ENCODE results near the gene ESRP2.

Gene ESRP2

DNA sequence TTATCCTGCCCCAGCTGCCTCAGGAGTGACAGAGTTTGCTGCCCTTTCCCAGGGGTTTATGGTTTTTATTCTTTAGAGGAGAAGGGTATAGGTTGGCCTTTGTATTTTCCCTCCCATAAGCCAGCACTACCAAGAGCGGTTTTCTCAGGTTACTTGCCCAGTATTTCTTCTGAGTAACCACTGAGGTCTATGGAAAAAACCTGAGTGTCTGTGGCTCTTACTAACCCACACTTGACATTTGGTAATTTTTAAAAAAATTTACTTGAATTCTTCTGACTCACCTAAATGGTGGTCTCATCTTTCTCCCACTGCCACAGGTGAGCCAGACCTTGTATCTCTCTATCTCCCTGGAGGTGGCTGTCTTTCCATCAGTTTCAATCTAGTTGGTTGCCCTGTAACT is 34.4 kb upstream of the ESRP2 start:
- TF ChIP-seq RAD21 (IDR thresholded peaks at IDR 0.05; ENCODE audit: low read depth) = no peak
- TF ChIP-seq EGR1 (IDR thresholded peaks at IDR 0.05) = no peak
- TF ChIP-seq, protein P1, sequence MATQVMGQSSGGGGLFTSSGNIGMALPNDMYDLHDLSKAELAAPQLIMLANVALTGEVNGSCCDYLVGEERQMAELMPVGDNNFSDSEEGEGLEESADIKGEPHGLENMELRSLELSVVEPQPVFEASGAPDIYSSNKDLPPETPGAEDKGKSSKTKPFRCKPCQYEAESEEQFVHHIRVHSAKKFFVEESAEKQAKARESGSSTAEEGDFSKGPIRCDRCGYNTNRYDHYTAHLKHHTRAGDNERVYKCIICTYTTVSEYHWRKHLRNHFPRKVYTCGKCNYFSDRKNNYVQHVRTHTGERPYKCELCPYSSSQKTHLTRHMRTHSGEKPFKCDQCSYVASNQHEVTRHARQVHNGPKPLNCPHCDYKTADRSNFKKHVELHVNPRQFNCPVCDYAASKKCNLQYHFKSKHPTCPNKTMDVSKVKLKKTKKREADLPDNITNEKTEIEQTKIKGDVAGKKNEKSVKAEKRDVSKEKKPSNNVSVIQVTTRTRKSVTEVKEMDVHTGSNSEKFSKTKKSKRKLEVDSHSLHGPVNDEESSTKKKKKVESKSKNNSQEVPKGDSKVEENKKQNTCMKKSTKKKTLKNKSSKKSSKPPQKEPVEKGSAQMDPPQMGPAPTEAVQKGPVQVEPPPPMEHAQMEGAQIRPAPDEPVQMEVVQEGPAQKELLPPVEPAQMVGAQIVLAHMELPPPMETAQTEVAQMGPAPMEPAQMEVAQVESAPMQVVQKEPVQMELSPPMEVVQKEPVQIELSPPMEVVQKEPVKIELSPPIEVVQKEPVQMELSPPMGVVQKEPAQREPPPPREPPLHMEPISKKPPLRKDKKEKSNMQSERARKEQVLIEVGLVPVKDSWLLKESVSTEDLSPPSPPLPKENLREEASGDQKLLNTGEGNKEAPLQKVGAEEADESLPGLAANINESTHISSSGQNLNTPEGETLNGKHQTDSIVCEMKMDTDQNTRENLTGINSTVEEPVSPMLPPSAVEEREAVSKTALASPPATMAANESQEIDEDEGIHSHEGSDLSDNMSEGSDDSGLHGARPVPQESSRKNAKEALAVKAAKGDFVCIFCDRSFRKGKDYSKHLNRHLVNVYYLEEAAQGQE (IDR thresholded peaks at IDR 0.05; ENCODE audit: low read depth) = no peak
- no peak for TF ChIP-seq CREB1 (IDR thresholded peaks at IDR 0.05; ENCODE audit: low read depth)
- TF ChIP-seq ZBTB7A (IDR thresholded peaks at IDR 0.05; ENCODE audit: low read depth) = no peak
- TF ChIP-seq, protein P2, sequence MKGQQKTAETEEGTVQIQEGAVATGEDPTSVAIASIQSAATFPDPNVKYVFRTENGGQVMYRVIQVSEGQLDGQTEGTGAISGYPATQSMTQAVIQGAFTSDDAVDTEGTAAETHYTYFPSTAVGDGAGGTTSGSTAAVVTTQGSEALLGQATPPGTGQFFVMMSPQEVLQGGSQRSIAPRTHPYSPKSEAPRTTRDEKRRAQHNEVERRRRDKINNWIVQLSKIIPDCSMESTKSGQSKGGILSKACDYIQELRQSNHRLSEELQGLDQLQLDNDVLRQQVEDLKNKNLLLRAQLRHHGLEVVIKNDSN (IDR thresholded peaks at IDR 0.05) = no peak
- TF ChIP-seq, protein P3, sequence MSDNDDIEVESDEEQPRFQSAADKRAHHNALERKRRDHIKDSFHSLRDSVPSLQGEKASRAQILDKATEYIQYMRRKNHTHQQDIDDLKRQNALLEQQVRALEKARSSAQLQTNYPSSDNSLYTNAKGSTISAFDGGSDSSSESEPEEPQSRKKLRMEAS (IDR thresholded peaks at IDR 0.05) = no peak
- no peak for TF ChIP-seq TCF12 (IDR thresholded peaks at IDR 0.05; ENCODE audit: low read depth)
- TF ChIP-seq CEBPB (IDR thresholded peaks at IDR 0.05) = no peak
- no peak for TF ChIP-seq EP300 (IDR thresholded peaks at IDR 0.05; ENCODE audit: borderline replicate concordance)

DNA sequence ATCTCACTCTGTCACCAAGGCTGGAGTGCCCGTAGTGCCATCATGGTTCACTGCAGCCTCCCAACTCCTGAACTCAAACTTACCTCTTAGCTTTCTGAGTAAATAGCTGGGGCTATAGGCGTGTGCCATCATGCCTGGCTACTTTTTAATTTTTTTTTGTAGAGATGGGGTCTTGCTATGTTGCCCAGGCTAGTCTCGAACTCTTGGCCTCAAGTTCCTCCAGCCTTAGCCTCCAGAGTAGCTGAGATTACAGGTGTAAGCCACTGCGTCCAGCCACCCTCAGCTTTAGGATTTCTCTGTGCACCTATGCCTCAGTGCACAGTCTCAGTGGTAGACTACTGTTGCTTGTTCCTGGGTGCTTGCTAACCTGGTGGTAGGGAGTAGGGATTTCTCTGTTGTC is 33.9 kb upstream of the ESRP2 start:
- TF ChIP-seq ZBTB7A (IDR thresholded peaks at IDR 0.05; ENCODE audit: low read depth) = no peak
- no peak for TF ChIP-seq RAD21 (IDR thresholded peaks at IDR 0.05; ENCODE audit: low read depth)
- TF ChIP-seq, protein P2 (IDR thresholded peaks at IDR 0.05) = no peak
- TF ChIP-seq, protein P3 (IDR thresholded peaks at IDR 0.05) = no peak
- no peak for TF ChIP-seq TAF1 (IDR thresholded peaks at IDR 0.05; ENCODE audit: low read depth)
- no peak for TF ChIP-seq FOXM1 (IDR thresholded peaks at IDR 0.05; ENCODE audit: borderline replicate concordance, low read depth)
- no peak for TF ChIP-seq YY1 (IDR thresholded peaks at IDR 0.05; ENCODE audit: low read depth)
- TF ChIP-seq TCF12 (IDR thresholded peaks at IDR 0.05; ENCODE audit: low read depth) = no peak
- TF ChIP-seq CEBPB (IDR thresholded peaks at IDR 0.05) = no peak
- TF ChIP-seq EGR1 (IDR thresholded peaks at IDR 0.05) = no peak
- no peak for TF ChIP-seq EP300 (IDR thresholded peaks at IDR 0.05; ENCODE audit: borderline replicate concordance)
- TF ChIP-seq, protein P1 (IDR thresholded peaks at IDR 0.05; ENCODE audit: low read depth) = no peak
- no peak for TF ChIP-seq TEAD4 (IDR thresholded peaks at IDR 0.05)

DNA sequence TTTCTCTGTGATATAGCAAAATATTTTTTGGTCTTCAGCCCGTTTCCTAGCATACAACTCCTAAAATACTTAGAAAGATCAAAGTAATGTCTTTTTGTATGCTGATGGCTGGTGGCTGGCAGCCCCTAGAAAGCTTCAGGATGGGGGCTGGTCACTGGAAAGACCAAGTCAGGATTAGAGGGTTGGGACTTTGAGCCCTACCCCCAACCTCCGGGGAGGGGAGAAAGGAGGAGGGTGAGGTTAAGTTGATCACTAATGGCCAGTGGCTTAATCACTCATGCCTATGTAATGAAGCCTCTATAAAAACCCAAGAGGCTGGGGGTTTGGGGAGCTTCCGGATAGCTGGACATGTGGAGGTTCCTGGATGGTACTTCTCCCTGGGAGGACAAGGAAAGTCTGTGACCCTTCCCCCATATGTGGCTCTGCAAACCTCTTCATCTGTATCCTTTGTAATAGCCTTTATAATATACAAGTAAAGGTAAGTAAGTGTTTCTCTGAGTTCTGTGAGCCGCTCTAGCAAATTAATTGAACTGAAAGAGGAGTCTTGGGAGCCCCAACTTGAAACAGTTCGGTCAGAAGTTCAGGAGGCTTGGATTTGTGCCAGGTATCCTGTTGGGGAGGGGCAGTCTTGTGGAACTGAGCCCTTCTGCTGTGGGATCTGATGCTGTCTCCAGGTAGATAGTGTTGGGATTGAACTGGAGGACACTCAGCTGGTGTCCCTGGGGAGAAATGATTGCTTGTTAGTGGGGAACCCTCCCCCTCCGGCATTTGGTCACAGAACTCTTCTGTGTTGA is 31.9 kb upstream of the ESRP2 start:
- TF ChIP-seq RAD21 (IDR thresholded peaks at IDR 0.05; ENCODE audit: low read depth) (no peak), ZBTB7A (IDR thresholded peaks at IDR 0.05; ENCODE audit: low read depth) (no peak), EP300 (IDR thresholded peaks at IDR 0.05; ENCODE audit: borderline replicate concordance) (no peak), TCF12 (IDR thresholded peaks at IDR 0.05; ENCODE audit: low read depth) (no peak), NFIC (IDR thresholded peaks at IDR 0.05) (peak; percentile 72)

DNA sequence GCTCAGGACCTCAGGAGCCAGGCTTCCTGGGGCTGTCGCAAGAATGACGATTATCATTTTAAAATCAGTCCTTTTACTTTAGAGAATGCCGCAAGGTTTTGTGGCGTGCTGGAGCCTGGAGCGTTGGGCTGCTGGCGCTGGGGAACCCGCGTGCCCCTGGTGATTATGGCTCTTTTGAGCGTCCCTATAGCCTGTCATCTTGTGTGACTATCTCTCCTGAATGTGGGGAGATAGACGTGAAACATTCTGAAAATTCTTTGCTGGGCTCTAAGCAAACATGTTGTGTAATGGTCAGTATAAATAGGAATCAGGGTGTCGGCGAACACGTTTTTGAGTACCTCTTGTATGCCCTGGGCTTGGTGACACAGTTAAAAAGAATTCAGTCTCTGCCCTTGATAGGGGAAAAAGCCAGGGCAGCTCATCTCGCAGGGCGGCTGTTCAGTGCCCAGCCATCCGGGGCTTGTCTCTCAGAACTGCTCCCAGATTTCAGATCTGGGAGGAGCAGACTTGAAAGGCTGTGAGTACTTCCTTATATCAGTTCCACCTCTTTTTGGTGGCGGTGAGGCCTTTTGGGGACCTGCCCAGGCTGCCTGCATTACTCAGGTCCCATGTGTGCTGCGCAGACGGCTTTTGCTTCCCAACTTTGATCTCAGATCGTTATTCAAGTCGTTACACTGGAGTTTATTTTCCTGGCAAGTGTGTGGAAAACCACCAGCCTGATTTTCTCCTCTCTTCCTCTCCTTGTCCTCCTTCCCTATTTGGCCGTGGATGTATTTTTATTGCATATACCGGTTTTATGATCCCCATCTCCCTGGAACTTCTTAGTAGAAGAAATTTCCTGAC is 29.4 kb upstream of the ESRP2 start:
- 0 out of 2 replicates have a peak, but pooled peaks have one; percentile 31 for TF ChIP-seq TEAD4 (IDR thresholded peaks at IDR 0.05)
- no peak; the same call in 1 of the 2 replicates for TF ChIP-seq TAF1 (IDR thresholded peaks at IDR 0.05; ENCODE audit: low read depth)

DNA sequence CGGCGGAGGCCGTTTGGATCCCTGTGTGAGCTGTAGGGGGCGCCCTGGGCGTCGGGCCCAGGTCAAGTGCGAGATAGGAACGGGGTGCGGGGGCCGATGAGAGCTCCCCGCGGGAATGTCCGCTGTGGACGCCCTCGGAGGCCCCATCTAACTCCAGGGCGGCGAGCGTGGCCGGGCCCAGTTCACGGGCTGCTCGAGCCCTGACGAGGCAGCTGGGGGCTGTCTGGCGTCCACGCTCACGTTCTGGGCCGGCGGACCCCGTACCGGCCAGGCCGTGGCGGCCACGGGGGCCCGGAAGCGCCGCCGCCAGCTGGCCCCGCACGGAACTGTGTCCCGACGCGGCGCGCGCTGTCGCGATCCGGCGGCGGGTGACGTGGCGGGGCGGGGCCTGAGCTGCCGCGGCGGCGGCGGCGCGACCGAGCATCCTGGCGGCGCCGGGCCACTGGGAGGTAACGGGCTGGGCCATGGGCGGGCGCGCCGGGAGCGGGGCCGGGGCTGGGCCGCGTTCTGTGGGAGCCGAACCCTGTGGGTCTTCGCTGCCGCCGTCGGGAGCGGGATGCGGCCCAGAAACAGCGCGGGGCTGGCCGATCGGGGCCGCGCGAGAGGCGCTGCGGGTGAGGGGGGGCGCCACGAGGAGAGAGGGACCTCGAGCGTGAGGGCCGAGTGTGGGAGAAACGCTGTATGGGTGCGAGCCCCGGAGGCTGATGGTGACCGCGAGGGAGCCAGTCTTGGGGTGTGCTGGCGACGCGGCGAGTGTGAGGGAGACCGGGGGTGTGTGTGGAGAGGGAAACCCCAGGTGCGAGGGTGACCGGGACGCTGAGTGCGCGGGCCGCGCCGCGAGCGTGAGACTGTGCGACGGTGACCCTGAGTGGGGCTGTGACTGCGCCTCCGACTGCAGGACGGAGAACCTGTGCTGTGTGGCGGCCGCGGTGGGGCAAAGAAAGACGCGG is 28.5 kb upstream of the ESRP2 start, which contains the start of gene SLC7A6:
Gene SLC7A6, plus strand, starts transcription at position 399 of the 950 bp plus-strand sequence. CDS start 10,201 bp downstream, outside the sequence.
- peak; percentile 30 for TF ChIP-seq TEAD4 (IDR thresholded peaks at IDR 0.05)
- TF ChIP-seq, protein P2 (IDR thresholded peaks at IDR 0.05) = no peak
- TF ChIP-seq, protein P3 (IDR thresholded peaks at IDR 0.05) = peak; percentile 81
- no peak for TF ChIP-seq FOXM1 (IDR thresholded peaks at IDR 0.05; ENCODE audit: borderline replicate concordance, low read depth)
- no peak; the same call in 1 of the 2 replicates for TF ChIP-seq TAF1 (IDR thresholded peaks at IDR 0.05; ENCODE audit: low read depth)
- TF ChIP-seq ZBTB7A (IDR thresholded peaks at IDR 0.05; ENCODE audit: low read depth) = no peak
- peak; percentile 62 for TF ChIP-seq EGR1 (IDR thresholded peaks at IDR 0.05)
- no peak for TF ChIP-seq YY1 (IDR thresholded peaks at IDR 0.05; ENCODE audit: low read depth)
- peak; percentile 34; the same call in 1 of the 2 replicates for TF ChIP-seq RAD21 (IDR thresholded peaks at IDR 0.05; ENCODE audit: low read depth)

All from Ishikawa (cell line).